KBM-7 (cell line): ENCODE data around the gene GSG1.
A peak's percentile ranks its signal among the peaks of the same experiment; 100 is the strongest.
"Not testable (repeated sequence)": the region's sequence is repeated elsewhere in the genome, so short reads cannot be mapped to it uniquely, and the experiment has no call there.

Source experiments
- DNase-seq: peaks from one replicate; pipeline ENCODE4 v3.0.0-alpha.2; 2015
- in situ Hi-C: fragments of 300-500 bp; cut with MboI; formaldehyde crosslinking; loops from 2 replicates; pipeline ENCODE4 v1.14.3; 2020; ENCODE audit warnings: low sequenced_read_pairs, low pct_unique_long_range_greater_than_20kb, mixed read lengths

The GSG1 gene

GRCh38 chr12:13073173-13073572 is 30.3 kb downstream of the GSG1 start:
- in situ Hi-C loops = no loop called here
- DNase-seq = no peak

- DNase-seq = no peak
- in situ Hi-C loops = no loop called here
These were observed 31.9 kb downstream of the GSG1 start for GRCh38 chr12:13071305-13072280.

GRCh38 chr12:13069380-13069779 is 34.1 kb downstream of the GSG1 start:
- in situ Hi-C loops = no loop called here
- no peak for DNase-seq

- in situ Hi-C loops = no loop called here
- DNase-seq = no peak
These were observed 36.1 kb downstream of the GSG1 start for GRCh38 chr12:13067322-13067721.

- DNase-seq = no peak
- in situ Hi-C loops = no loop called here
These were observed 37.0 kb downstream of the GSG1 start for GRCh38 chr12:13066459-13066858.

- in situ Hi-C loops = no loop called here
- no peak for DNase-seq
These were observed 37.5 kb downstream of the GSG1 start for GRCh38 chr12:13066014-13066413.

- DNase-seq = no peak
- in situ Hi-C loops = no loop called here
These were observed 40.8 kb downstream of the GSG1 start for GRCh38 chr12:13062669-13063068.

GRCh38 chr12:13061377-13061776 is 42.1 kb downstream of the GSG1 start:
- no peak for DNase-seq
- in situ Hi-C loops = no loop called here

- in situ Hi-C loops = no loop called here
- no peak for DNase-seq
These were observed 42.9 kb downstream of the GSG1 start for GRCh38 chr12:13060581-13060980.

- peak; percentile 7 for DNase-seq
- in situ Hi-C loops = not testable (repeated sequence)
These were observed 49.9 kb downstream of the GSG1 start for GRCh38 chr12:13053617-13054016.

- DNase-seq = no peak
- in situ Hi-C loops = no loop called here
These were observed 51.0 kb downstream of the GSG1 start for GRCh38 chr12:13052421-13052820.

GRCh38 chr12:13049816-13050215 is 53.7 kb downstream of the GSG1 start:
- in situ Hi-C loops = no loop called here
- DNase-seq = no peak

- in situ Hi-C loops = no loop called here
- no peak for DNase-seq
These were observed 56.5 kb downstream of the GSG1 start for GRCh38 chr12:13046964-13047363.

GRCh38 chr12:13045816-13046215 is 57.7 kb downstream of the GSG1 start:
- no peak for DNase-seq
- in situ Hi-C loops = no loop called here

- peak; percentile 27 for DNase-seq
- in situ Hi-C loops = no loop called here
These were observed 58.6 kb downstream of the GSG1 start for GRCh38 chr12:13044906-13045299.

GRCh38 chr12:13044002-13044905 is 59.2 kb downstream of the GSG1 start, which contains the start of gene FAM234B:
FAM234B (plus strand) TSS chr12:13044381; CDS start chr12:13044404, 23 bp downstream.
- DNase-seq = peak; percentile 76
- in situ Hi-C loops = no loop called here

GRCh38 chr12:13042666-13043230 is 60.7 kb downstream of the GSG1 start:
- DNase-seq = no peak
- in situ Hi-C loops = no loop called here

- DNase-seq = no peak
- in situ Hi-C loops = no loop called here
These were observed 62.2 kb downstream of the GSG1 start for GRCh38 chr12:13041224-13041623.

GRCh38 chr12:13039328-13039956 is 64.0 kb downstream of the GSG1 start:
- DNase-seq = peak; percentile 48
- in situ Hi-C loops = no loop called here
